ENCODE results near the gene ANTXR1.

ANTXR1 gene

GRCh38 chr2:69034122-69034521, 21.1 kb downstream of the ANTXR1 start:
- DNase-seq: no peak

DNA sequence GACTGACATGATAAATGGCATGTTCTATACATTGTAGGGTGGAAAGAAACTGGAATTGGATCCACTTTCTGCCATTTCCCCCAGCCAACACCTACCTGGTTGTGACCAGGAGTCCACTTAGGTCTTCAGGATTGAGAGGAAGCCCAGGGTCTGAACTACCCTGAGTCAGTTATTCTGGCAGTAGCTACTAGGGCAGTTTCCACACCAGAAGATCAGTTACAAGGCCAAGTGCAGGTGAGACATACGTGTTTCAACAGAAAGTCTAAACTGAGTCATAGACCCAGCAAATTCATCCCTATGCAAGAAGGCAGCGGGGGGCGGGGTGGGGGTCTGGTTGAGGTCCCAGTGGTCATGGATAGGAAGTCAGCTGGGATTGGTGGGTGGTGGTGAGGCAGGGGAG, 21.9 kb downstream of the ANTXR1 start:
- DNase-seq: no peak

DNA sequence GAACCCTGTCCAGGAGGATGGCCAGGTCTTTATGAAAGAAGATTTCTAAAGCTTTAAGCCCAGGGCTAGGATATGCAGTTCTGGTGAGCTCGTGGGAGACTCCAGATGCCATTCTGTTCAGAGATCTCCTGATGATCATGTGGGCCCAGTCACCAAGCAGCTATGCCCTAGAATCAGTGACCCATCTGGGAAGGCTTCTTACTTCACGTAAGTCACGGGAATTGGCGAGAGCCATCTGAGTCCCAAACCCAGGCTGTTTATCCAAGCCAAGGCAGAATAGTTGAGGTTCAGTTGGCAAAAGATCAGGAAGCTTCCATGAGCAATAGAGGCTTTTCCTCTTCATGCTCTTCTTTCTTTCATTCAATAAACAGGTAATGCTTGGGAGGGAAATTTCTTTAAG, 23.9 kb downstream of the ANTXR1 start:
- DNase-seq: no peak

GRCh38 chr2:69041214-69041613, 28.2 kb downstream of the ANTXR1 start:
- DNase-seq: no peak

- DNase-seq: no peak
Measured at GRCh38 chr2:69043736-69044400, 30.9 kb downstream of the ANTXR1 start.

DNA sequence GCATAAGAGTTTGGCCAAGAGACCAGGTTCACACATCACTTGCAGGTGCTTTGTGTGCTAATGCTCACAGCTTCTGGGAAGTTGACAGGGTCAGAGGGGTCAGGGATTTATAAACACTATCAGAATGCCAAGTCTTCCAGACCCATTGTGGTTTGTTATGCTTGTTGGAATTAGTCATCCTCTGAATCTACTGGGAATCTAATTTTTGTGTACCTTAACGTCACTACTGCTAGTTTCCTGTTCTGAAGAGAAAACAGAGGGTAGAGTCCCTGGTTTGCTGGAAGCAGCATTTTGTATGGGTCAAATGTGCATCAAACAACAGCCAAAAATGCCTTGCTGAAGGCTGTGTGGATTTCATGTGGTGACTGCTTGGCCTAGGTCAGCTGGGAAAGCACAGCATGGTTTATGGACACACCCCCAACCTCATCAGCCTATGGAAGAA, 33.3 kb downstream of the ANTXR1 start:
- no peak for DNase-seq

DNA sequence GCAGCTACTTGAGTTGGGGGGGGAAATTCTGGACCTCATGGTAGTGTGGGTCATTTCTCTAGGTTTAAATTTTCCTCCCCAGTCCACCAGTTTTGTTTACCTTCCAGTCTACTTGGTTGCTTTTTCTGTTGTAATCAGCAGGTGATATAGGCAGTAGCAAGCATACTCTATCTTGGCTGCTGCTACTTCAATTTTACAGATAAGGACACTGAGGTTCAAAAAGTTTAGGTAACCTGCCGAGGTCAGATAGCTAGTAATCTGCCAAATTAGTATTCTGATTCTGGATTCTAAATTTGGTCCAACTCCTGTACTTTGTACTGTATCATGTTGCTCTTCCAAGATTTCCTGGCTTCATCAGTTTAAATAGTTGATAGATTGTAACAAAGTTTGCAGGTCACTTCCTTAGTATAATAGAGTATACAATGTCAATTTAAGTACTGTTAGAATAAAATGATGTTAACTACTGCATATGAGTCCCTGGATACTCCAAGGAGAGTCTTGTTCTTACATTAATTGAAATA, 34.7 kb downstream of the ANTXR1 start:
- no peak for DNase-seq

DNA sequence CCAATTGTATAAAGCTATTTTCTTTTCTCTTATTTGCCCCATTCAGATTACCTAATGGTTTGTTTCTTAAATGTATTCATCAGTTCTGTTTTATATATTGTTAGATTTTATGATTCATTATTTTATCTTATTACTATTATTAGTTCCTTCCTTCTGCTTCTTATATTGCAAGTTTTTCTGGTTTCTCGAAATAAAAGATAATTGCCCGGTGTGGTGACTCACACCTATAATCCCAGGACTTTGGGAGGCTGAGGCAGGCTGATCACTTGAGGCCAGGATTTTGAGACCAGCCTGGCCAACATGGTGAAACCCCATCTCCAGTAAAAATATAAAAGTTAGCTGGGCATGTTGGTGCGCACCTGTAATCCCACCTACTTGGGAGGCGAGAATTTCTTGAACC, 37.8 kb downstream of the ANTXR1 start:
- DNase-seq: no peak

DNA sequence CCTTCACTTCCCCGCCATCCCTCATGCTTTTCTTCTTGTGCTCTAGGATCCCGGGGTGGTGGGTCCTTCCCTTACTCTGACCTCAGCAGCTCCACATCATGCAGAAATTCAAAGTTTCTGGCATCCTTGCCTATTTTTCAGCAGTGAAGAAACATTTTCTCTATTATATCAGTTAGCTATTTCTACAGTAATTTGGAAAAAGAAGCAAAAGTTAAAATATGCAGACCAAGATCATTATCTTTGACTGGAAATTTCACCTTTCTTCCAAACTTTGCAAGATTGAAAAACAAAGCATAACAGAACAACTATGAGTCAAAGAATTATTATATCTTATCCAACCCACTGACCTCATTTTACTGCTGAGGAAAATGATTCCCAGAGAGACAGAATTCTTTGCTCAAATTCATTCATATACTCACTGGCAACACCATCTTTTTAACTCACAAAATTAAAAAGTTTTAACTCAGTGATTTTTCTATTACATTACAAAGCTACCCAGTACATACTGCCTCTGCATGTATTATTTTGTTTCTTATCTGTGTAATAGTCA, 40.5 kb downstream of the ANTXR1 start:
- no peak for DNase-seq

- DNase-seq: no peak
Measured at GRCh38 chr2:69054431-69054830, 41.5 kb downstream of the ANTXR1 start.

DNA sequence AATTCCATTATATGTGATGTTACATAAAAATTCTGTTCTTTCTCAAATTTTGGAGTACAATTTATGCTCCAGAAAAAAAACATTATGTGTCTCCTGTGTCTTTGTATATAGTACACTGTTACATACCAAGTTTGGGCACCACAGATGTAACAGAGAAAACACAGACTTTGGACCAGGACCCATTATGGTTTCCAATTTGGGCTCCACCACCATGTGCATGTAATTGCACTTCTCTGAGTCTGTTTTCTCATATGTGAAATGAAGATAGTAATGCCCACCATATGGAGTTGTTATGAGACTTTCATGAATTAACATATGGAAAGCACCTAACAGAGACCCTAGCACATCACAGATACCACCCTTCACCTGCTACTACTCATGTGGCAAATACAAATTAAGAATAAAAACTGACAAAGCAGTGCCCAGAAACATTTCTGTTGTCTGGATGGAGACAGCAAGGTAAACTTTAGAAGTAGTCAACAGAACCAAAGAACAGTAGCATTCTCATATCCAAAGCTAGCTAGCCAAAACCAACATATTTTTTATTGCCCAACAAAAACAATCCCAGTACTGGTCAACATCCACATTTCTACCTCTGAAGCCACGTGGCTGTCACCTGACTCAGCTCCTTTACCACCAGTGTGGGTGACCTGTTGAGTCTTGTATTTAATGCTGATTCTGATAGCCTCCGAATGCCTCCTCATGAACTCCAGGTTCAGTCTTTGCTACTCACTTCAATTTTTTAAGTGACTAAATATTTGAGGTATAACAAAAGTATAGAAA, 42.9 kb downstream of the ANTXR1 start:
- no peak for DNase-seq

DNA sequence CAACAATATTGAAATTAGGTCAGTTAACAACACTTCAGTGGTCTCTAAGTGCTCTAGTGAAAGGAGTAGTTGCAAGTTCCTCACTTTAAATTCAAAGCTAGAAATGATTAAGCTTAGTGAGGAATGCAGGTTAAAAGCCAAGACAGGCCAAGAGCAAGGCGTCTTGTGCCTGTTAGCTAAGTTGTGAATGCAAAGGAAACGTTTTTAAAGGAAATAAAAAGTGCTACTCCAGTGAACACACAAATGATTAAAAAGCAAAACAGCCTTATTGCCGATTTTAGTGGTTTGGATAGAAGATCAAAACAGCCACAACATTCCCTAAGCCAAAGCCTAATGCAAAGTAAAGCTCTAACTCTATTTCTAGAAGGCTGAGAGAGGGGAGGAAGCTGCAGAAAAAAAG, 44.7 kb downstream of the ANTXR1 start:
- DNase-seq: no peak

- no peak for DNase-seq
Measured at GRCh38 chr2:69059731-69060290, 46.8 kb downstream of the ANTXR1 start.

DNA sequence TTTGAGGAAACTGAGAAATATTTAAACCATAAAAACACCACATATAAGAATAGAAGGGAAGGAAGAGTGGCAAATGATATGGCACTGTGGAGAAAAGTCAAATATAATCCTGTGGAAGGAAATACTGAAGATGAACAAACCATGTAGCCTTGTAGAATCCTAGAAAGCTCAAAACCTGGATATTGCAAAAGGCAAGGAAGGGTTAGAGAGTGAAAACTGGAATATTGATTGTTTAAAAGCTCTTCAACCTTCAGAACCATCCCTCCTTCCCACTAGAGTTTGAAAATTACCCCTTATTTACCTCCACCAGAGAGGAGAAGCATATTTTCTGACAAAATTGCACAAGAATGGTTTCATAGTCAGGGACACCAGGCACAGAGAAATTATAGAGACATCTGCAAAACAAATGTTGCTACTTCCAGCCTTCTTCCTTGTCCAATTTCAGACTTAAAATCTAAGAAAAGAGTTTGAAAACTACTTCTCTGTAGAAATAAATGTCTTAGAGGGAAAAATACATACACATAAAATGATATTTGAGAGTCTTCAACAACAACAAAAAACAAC, 48.0 kb downstream of the ANTXR1 start:
- no peak for DNase-seq

GRCh38 chr2:69061525-69061924, 48.5 kb downstream of the ANTXR1 start:
- no peak for DNase-seq

DNA sequence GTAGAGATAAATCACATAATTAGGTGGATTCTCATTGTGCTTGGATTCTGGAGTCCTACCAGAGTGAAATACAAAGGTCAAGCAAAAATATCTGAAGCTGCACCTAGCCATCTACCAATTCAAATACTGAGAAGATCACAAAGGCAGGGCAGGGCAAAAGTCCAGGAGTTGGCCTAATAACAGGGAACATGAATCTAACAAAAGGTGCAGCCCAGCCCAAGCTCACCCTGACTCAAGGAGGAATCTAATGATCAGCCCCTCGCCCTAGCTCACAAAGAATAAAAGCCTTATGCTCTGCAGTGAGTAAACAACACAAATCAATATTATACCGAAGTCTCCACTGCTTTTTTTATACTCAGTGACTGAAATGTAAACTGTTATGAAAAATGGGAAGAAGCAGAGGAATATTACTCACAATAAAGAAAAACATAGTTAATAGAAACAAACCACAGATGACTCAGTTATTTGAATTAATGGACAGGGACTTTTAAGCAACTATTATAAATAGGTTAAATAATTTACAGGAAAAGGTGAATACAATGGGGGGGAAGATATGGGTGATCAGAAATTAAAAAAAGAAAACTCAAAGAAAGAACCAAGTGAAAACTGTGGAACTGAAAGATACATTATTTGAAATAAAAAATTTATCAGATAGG, 49.5 kb downstream of the ANTXR1 start:
- no peak for DNase-seq

GRCh38 chr2:69065735-69066336, 52.9 kb downstream of the ANTXR1 start:
- DNase-seq: no peak

- no peak for DNase-seq
Measured at GRCh38 chr2:69067026-69067630, 54.1 kb downstream of the ANTXR1 start.

DNA sequence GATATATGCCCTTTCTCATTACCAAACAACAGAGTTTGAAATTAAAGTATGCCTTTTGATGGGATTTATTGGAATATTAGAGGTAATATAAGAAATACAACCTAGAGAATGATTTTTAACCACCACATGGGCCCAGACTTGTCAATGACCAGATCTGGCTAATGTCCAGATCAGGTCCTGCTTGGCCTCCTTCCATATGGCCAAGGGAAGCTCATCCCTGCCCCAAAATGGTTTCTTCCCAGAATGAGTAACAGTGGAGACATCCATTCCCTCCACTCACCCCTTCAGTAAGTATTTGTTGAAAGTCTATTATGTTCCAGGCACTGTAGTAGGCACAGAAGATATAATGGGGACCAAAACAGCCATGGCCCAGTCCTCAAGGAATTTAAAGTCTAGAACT, 54.9 kb downstream of the ANTXR1 start:
- DNase-seq: no peak

DNA sequence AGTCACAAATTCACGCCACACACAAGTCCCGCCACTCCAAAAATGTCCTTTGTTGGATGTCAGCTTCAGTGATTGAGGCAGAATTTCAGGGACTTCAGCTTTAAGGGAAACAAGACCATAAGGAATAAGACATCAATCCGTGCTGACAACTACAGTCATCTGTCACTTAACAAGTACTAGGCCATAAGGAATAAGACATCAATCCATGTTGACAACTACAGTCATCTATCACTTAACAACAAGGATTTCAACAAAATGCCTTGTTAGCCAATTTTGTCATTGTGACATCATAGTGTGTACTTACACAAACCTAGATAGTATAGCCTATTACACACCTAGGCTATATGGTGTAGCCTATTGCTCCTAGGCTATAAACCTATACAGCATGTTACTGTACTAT, 58.0 kb downstream of the ANTXR1 start:
- no peak for DNase-seq

GRCh38 chr2:69073928-69074570, 61.1 kb downstream of the ANTXR1 start:
- no peak for DNase-seq

All from C1 segment of cervical spinal cord (tissue), 14 donors.